GM12878 (cell line): ENCODE results near the gene NAV3. TPM values are rescaled to one million over a fixed set of nuclear protein-coding genes. Genes with fewer than 3 reads are reported as not detected.

Experiments
- CBFB ChIP-seq: IDR thresholded peaks from 2 replicates; pipeline ENCODE4 v1.6.1; 2016; ENCODE audit warnings: antibody characterized with exemption, low read depth
- CHD4 ChIP-seq: fragments of 200-600 bp; sonication (generic); IDR thresholded peaks from 2 replicates; pipeline ENCODE4 v1.6.1; 2016; ENCODE audit warnings: mild to moderate bottlenecking
- ETV6 ChIP-seq, 2 experiments: fragments of 450-650 bp in 1 of 2; IDR thresholded peaks in 1 of 2; conservative IDR thresholded peaks in 1 of 2; 2 replicates each; pipeline ENCODE4 v1.6.1; 2014; ENCODE audit warnings: antibody characterized with exemption in 1 of 2, borderline replicate concordance in 1 of 2, low read depth in 1 of 2, mild to moderate bottlenecking in 1 of 2, moderate library complexity in 1 of 2
- LARP7 ChIP-seq: fragments of 450-650 bp; IDR thresholded peaks from 2 replicates; pipeline ENCODE4 v1.6.1; 2017; ENCODE audit warnings: mild to moderate bottlenecking
- MYC ChIP-seq: IDR thresholded peaks from 2 replicates; pipeline ENCODE4 v1.6.1; 2011; ENCODE audit warnings: mild to moderate bottlenecking, low read length, moderate library complexity, inconsistent platforms; ENCODE audit not compliant: insufficient read depth, insufficient replicate concordance, insufficient read length, severe bottlenecking
- NR2C1 ChIP-seq: fragments of 450-650 bp; IDR thresholded peaks from 2 replicates; pipeline ENCODE4 v1.6.1; 2017; ENCODE audit warnings: antibody characterized with exemption, mild to moderate bottlenecking, moderate library complexity
- NRF1 ChIP-seq: conservative IDR thresholded peaks from 2 replicates; pipeline ENCODE4 v1.6.1; 2011; ENCODE audit warnings: mild to moderate bottlenecking, low read depth, low read length, improper control_type of control experiment
- PKNOX1 ChIP-seq: fragments of 450-650 bp; IDR thresholded peaks from 2 replicates; pipeline ENCODE4 v1.6.1; 2016; ENCODE audit warnings: mild to moderate bottlenecking
- PML ChIP-seq: IDR thresholded peaks from 2 replicates; pipeline ENCODE4 v1.6.1; 2012; ENCODE audit warnings: low read length, inconsistent platforms
- ZBTB4 ChIP-seq: fragments of 450-650 bp; formaldehyde crosslinking; IDR thresholded peaks from 2 replicates; pipeline ENCODE4 v1.4.0; 2022; ENCODE audit warnings: mild to moderate bottlenecking, moderate library complexity
- ZBTB40 ChIP-seq: fragments of 450-650 bp; IDR thresholded peaks from 2 replicates; pipeline ENCODE4 v1.6.1; 2016; ENCODE audit warnings: mild to moderate bottlenecking, moderate library complexity, borderline replicate concordance
- ZNF384 ChIP-seq: IDR thresholded peaks from 2 replicates; pipeline ENCODE4 v1.6.1; 2012; ENCODE audit warnings: low read depth, mild to moderate bottlenecking, low read length, improper control_type of control experiment, borderline replicate concordance
- polyA plus RNA-seq, 11 experiments: library from polyadenylated mRNA; depleted of rRNA in 4 of 11; unstranded in 6 of 11; stranded (reverse) in 5 of 11; fragments of >200 nt; fragmentation: Nextera tagmentation in 4 of 11; fragmentation: Illumina TruSeq in 1 of 11; extraction: Ambion mirVana in 4 of 11; extraction: Trizol in 1 of 11; gene quantifications; 1 replicate in 1 of 11; 2 replicates in 10 of 11; pipeline versions ENCODE4 v1.2.1 to v1.2.3, GENCODE V29; 2011 to 2016; ENCODE audit warnings: inconsistent platforms in 2 of 11, missing spikeins in 2 of 11, low read depth in 1 of 11
- total RNA-seq, 4 experiments: library from RNA; depleted of rRNA in 3 of 4; stranded (reverse); fragments of >200 nt in 3 of 4; fragmentation: Illumina TruSeq in 1 of 4; extraction: Trizol in 1 of 4; gene quantifications; 2 replicates each; pipeline versions ENCODE4 v1.2.1 to v1.2.3, GENCODE V29; 2013 to 2021

Gene NAV3
- total and polyA plus RNA-seq, 10 of the 15 experiments (the other 5 are each of a cell fraction or from before 2014, with no cell fraction given), result 0.05 to 0.51 (median 0.22) TPM; not detected in 1

DNA sequence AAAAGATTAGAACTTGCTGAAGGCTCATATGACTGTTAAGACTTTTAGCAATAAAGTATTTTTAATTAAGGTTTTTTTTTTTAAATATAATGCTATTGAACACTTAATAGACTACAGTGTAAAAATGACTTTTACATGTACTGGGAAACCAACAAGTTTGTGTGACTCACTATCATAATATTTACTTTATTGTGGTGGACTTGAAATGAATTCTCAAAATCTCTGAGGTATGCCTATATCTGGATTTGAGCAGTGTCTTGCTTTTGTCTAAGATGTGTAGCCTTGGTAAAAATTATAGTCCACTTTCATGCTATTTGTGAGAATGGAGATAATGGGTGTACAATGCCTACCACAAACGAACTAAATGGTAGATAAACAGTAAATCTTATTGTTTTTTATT, 33.9 kb upstream of the NAV3 start (continued):
- TF ChIP-seq PKNOX1 (no peak), ZNF384 (no peak), ZBTB4 (no peak), CBFB (no peak), PML (no peak), CHD4 (no peak), NR2C1 (no peak), NRF1 (no peak), ETV6 (conservative IDR thresholded peaks at IDR 0.05 in 1 of 2, IDR thresholded peaks at IDR 0.05 in 1 of 2; ENCODE audit: borderline replicate concordance in 1 of 2, low read depth in 1 of 2) (no peak), MYC (no peak), LARP7 (no peak), ZBTB40 (no peak)
- TF ChIP-seq, all 136 proteins: peak for 0
